Dedifferentiated amniotic fluid mesenchymal stem cell (primary cell): ENCODE measurements around the gene ANKRD55.
"Not testable (repeated sequence)": the region's sequence is repeated elsewhere in the genome, so short reads cannot be mapped to it uniquely, and the experiment has no call there.

ENCODE experiments used
- DNase-seq: peaks from one replicate; pipeline ENCODE4 v3.0.0-alpha.2; 2016; ENCODE audit errors: extremely low spot score

ANKRD55 gene

GRCh38 chr5:56233230-56233629 lies at the start of gene ANKRD55:
ANKRD55 (minus strand) TSS chr5:56233330; CDS start chr5:56232913, 417 bp downstream.
- DNase-seq: no peak

GRCh38 chr5:56282216-56282615 lies 49.1 kb upstream of the ANKRD55 start:
- DNase-seq: no peak

- no peak for DNase-seq
Measured at GRCh38 chr5:56281489-56282165, 48.5 kb upstream of the ANKRD55 start.

- peak; percentile 32 for DNase-seq
Measured at GRCh38 chr5:56279979-56280378, 46.8 kb upstream of the ANKRD55 start.

- no peak for DNase-seq
Measured at GRCh38 chr5:56279291-56279690, 46.2 kb upstream of the ANKRD55 start.

GRCh38 chr5:56278335-56278753 lies 45.2 kb upstream of the ANKRD55 start:
- DNase-seq: no peak

GRCh38 chr5:56277573-56277972 lies 44.4 kb upstream of the ANKRD55 start:
- no peak for DNase-seq

GRCh38 chr5:56273376-56273955 lies 40.3 kb upstream of the ANKRD55 start:
- no peak for DNase-seq

GRCh38 chr5:56272765-56273164 lies 39.6 kb upstream of the ANKRD55 start:
- no peak for DNase-seq

GRCh38 chr5:56270568-56271392 lies 37.6 kb upstream of the ANKRD55 start:
- peak; percentile 81 for DNase-seq

- DNase-seq: no peak
Measured at GRCh38 chr5:56270058-56270457, 36.9 kb upstream of the ANKRD55 start.

- peak; percentile 61 for DNase-seq
Measured at GRCh38 chr5:56269216-56269927, 36.2 kb upstream of the ANKRD55 start.

- not testable (repeated sequence) for DNase-seq
Measured at GRCh38 chr5:56268707-56269106, 35.6 kb upstream of the ANKRD55 start.

- DNase-seq: no peak
Measured at GRCh38 chr5:56267856-56268255, 34.7 kb upstream of the ANKRD55 start.

GRCh38 chr5:56264417-56265025 lies 31.4 kb upstream of the ANKRD55 start:
- DNase-seq: no peak

GRCh38 chr5:56262279-56262678 lies 29.1 kb upstream of the ANKRD55 start:
- no peak for DNase-seq

GRCh38 chr5:56259002-56259511 lies 25.9 kb upstream of the ANKRD55 start:
- DNase-seq: peak; percentile 89

GRCh38 chr5:56257763-56258529 lies 24.8 kb upstream of the ANKRD55 start:
- not testable (repeated sequence) for DNase-seq

- DNase-seq: no peak
Measured at GRCh38 chr5:56257010-56257409, 23.9 kb upstream of the ANKRD55 start.

- no peak for DNase-seq
Measured at GRCh38 chr5:56255502-56255901, 22.4 kb upstream of the ANKRD55 start.

GRCh38 chr5:56253924-56254323 lies 20.8 kb upstream of the ANKRD55 start:
- no peak for DNase-seq
